Measurements from ENCODE around the gene EEF1A2.

The EEF1A2 gene

DNA sequence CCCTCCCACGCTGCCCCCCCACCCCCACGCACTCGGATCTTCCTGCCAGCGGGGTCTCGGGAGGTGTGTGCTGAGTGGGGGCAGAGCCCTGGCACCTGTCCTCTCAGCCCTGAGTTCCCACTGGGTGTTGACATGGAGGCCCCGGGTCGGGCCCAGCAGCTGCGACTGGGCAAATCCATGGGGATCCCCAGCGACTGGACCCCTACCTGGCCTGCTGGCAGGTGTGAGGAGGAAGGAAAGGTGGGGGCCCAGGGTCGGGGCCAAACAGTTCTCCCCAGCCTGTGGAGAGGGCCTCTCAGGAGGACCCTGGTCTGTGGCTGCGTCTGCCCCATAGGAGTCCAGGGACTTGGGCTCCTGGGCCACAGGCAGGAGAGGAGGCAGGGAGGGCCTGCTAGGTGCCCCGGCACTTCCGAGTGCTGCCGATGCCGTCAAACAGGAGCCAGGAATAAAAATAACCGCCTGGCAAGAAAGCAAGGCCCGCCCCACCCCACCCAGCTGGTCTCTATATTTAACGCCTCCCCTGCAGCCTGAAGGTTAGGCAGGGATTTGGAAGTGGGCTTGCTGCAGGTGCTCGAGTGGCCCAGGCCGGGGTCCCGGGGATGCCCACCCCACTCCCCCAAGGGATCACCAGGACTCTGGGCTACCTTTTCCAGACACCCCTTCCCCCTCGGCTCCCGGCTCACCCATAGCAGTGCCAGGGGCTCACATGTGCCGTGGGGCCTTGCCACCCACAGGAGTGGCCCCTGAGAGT is 1.4 kb upstream of the EEF1A2 start:
- no peak for DNase-seq (ENCODE audit: low read depth in 2 of 2)

DNA sequence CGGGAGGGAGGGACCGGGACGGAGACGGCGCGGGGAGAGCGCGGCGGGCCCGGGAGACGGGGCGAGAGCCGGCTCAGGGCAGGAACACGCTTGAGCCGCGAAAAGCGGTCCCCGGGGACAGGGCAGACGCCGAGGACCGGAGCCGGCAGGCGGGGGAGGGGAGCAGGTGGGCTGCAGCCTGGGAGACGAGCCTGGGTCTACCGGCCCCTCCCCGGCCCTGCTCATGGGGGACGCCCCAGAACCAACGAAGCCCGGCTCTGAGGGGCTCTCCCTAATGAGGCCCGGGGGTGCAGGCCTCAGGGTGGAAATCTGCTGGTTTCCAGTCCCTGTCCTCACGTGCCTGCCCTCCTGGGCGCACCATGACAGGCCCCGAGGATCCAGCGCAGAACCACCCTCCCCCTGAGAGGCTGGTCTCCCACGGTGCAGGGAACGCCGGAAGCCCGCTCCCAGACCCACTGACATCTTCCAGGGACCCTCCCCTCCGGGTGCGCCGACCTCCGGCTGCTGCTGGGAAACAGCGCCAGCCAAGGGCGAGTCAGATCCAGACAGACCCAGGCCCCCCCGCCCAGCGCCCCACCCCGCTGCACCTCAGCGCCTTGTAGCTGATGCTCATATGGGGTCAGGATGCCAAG is 571 bp upstream of the EEF1A2 start:
- no peak for DNase-seq (ENCODE audit: low read depth in 2 of 2)

DNA sequence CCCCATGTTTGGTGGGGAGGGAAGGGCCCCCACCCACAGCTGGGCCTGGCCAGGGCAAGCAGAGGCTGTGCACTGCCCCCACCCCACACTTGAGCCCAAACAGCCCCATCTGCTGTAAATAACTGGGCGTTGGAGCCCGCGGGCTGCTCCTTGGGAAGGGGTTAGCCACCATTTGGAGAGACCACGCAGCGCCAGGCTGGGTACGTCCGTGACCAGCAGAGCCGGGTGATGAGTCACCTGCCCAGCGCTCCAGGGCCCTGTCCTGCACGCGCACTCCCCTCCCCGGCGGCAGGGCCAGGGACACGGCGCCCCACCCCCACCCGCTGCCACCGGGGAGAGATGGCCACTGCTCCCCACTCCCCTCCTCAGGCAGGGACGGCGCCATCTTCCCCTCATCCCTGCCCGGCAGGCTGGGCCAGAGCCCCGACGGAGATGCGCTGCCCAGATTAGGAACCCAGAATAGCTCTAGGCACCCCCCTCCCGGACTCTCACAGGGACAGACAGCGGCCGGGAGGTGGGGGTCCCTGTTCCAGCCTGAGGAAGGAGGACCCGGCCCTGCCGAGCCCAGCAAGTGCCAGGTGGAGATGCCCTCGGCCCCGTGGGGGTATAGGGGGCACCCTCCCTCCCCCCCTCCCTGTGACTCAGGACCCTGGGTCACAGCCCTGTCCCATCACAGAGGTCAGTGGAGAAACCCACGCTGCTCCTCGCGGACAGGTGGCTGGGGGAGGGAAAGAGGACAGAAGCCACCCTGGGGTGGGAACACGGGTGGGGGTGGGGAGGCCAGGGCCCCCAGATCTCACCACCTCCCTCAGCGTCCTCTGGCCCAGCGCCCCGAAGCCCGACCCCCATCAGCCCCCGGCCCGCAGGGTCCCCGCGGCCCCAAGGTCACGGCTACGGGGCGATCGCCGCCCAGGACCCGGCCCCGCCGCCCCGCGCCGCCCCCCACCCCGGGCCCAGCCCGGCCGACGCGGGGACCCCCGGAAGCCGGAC is 642 bp downstream of the EEF1A2 start:
- no peak for DNase-seq (ENCODE audit: low read depth in 2 of 2)

DNA sequence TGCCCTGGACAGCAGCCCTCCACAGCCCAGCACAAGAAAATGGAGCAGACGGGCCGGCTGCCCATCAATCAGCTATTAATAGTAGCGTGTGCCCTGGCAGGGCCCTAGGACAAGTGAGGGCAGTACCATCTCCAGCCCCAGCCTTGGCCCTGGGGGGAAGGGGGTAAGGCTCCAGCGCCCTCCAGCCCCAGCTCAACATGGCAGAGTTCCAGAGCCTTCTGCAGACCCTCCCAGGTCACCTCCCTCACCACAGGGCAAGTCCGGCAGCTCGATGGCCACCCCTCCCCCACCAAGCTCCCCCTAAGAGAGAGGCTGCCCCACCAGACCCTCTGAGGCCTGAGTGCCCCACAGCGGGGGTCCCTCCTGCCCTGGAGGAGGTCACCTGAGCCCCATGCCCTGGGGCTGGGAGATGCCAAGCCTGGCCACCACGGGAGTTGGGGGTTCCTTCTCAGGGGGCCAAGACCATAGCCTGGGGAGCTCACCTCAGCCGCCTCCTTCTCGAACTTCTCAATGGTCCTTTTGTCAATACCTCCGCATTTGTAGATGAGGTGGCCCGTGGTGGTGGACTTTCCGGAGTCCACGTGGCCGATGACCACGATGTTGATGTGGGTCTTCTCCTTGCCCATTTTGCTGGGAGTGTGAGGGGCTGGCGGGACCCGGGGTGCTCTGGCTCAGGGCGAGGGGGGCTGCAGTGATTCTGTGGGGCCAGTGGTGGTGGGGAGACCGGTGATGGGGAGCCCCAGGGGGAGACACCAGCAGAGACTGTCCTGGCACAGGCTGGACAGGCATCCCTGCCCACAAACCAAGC is 1.5 kb downstream of the EEF1A2 start:
- no peak for DNase-seq (ENCODE audit: low read depth in 2 of 2)

DNA sequence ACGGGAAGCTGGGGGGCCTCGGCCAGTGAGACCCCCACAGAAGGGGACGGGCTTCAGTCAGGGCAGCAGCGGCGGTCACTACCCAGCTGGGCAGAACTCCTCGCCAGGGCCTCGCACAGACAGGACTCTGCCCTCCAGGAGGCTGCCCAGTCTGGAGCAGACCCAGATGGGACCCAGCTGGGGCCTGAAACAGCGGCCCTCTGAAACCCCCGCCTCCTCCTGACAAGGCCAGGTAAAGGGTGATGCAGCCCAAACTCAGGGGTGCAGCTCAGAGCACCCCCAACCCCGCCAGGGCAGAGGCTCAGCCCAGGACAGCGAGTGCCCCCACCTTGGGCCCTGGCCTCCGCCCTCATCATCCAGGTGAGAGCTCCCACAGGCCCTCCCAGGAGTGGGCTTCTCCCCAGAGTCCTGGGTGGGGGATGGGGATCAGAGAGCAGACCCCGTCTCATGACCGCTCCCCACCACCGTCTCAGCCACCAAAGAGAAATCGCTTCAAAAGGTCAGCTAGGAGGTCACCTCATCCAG is 2.2 kb downstream of the EEF1A2 start:
- no peak for DNase-seq (ENCODE audit: low read depth in 2 of 2)

DNA sequence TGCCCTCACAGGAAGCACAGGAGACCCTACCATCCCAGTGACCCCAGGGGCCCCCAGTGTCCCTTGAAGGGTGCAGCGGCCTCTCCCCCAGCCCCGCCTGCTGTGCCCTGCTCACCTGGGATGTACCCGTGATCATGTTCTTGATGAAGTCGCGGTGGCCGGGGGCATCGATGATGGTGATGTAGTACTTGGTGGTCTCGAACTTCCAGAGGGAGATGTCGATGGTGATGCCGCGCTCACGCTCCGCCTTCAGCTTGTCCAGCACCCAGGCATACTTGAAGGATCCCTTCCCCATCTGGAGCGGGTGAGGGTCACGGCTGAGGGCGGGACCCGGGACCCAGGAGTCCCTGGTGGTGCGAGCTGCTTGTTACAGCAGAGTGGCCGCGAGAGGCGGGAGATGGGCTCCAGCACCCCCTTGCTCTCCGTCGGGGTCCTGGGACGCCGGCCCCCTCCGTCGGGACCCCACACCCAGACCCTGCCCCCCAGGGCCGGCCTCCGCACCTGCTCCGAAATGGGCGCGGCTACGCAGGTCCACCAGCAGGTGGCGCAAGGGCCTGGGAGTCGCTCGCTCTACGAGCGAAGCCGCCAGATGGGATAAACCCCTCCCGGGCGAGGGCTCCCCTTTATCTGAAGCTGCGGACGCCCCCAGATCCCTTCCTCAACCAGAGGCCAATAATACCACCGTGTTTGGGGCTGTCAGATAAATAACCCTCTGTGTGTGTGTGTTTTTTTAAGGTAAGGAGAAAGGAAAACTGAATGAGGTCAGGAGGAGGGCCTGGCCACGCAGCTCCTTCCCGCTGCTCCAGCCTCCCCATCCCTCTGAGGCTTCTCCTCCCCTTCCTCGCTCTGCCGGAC is 2.9 kb downstream of the EEF1A2 start:
- no peak for DNase-seq (ENCODE audit: low read depth in 2 of 2)

DNA sequence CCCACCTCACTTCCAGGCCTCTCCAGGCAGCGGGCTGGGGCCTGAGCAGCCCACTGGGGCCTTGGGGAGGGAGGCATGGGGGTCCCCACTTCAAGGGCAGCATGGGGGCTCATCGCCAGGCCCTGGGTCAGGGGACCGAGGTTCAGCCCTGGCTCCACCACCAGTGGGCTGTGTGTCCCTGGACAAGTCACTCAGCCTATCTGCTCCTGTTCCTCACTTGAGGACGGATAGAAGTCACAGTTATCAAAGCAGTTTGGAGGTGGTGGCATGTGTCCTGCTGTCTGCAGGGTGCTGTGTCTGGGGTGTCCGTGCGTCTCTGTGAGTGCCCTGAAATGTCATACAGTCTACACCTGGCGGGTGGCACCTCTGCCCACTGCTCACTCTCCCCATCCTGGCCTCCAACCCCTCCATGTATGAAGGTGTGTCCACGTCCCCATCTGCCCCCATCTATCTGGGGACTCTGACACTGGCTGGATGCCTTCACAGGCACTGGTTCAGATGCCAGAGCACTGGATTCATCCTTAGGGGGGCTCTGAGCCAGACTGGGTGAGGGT is 3.6 kb downstream of the EEF1A2 start:
- no peak for DNase-seq (ENCODE audit: low read depth in 2 of 2)

DNA sequence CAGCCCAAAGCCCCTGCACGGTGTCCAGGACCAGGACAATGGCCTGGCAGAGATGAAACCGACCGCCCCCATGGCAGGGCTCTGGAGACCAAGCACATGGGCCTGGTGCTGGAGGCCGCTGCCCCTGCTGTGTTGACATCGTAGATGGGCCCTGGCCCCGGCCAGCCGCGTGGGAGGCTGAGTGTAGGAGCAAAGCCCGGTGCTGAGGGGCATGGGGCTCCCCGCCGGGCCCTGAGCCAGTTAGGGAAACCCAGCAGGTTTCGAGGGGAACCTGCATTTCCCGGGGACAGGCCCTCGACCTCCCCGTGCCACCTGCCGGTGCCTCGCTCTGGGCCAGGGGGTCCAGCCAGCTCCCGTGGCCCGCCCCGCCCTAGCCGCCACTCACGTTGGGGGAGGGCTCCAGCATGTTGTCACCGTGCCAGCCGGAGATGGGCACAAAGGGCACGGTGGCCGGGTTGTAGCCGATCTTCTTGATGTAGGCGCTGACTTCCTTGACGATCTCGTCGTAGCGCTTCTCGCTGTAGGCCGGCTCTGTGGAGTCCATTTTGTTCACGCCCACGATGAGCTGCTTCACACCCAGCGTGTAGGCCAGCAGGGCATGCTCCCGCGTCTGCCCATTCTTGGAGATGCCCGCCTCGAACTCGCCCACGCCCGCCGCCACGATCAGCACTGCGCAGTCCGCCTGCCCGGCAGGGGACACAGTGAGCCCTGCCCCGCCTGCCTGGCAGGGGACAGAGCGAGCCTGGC is 4.3 kb downstream of the EEF1A2 start:
- DNase-seq (ENCODE audit: low read depth in 2 of 2) = no peak

DNA sequence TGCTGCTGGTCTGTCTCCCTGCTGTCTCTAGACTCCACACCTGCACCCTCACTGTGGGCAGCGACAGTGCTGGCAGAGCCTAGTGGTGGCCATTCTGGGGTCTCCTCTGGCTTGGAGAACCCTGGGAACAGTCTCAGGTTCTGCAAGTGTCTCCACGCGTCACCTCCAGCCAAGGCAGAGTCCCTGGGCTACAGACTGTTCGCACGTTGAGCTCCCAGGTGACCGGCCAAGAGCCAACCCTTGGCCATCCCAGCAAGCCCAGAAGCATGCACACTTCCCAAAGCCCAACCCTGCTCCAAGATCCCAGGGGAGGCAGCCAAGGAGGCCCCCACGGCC is 4.8 kb downstream of the EEF1A2 start:
- no peak for DNase-seq (ENCODE audit: low read depth in 2 of 2)

DNA sequence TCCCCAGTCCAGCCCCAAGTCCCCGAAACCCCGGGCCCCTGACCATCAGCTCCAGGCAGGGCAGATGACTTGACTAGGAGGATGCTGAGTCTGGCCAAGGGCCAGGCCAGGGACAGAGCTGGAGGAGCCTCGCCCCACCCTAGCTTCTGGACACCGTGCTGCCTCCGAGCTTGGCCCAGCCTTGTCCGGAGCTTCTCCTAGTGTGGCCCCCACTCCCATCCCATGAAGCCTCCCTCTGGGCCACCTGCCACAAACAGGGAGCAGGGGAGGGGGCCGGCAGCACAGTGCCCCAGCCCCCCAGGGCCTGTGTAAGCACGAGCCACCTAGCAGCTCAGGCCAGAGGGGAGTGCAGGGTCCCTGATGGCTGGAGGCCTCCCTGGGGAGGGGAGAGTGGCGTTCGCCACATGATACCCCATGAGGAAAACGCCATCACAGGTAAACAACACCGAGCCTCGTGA is 5.3 kb downstream of the EEF1A2 start:
- no peak for DNase-seq (ENCODE audit: low read depth in 2 of 2)

DNA sequence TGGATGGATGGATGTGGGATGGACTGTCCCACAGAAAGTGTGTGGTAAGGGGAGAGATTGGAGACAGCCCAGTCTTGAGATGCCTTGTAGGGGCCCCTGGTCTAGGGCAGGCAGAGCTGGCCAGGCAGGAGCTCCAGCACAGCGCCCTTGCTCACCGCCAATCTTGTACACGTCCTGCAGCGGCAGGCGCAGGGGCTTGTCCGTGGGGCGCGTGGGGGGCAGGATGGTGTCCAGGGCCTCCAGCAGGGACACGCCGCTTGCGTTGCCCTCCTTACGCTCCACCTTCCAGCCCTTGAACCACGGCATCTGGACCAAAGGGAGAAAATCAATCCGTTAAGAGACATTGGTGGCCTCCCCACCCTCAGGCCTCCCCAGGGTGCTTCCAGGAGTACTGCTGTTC is 5.9 kb downstream of the EEF1A2 start:
- DNase-seq (ENCODE audit: low read depth in 2 of 2) = no peak

DNA sequence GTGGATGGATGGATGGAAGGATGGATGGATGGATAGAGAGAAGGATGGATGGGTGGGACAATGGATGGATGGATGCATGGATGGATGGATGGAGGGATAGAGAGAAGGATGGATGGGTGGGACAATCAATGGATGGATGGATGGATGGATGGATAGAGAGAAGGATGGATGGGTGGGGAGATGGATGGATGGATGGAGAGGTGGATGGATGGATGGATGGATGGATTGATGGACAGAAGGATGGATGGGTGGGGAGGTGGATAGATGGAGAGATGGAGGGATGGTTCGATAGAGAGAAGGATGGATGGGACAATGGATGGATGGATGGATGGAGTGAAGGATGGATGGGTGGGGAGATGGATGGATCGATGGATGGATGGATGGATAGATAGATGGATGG is 6.4 kb downstream of the EEF1A2 start:
- DNase-seq (ENCODE audit: low read depth in 2 of 2) = no peak

DNA sequence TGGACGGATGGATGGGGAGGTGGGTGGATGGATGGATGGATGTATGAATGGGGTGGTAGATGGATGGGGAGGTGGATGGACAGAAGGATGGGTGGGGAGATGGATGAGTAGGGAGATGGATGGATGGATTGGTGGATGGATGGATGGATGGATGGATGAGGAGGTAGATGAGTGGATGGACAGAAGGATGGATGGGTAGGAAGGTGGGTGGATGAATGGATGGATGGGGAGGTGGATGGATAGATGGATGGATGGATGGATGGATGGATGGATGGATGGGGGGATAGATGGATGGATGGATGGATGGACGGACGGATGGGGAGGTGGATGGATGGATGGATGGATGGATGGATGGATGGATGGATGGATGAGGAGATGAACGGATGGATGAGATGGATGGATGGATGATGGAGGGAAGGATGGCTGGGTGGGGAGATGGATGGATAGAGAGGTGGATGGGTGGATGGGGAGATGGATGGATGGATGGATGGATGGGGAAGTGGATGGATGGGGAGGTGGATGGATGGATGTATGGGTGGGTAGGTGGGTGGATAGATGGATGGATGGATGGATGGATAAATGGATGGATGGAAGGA is 7.2 kb downstream of the EEF1A2 start:
- no peak for DNase-seq (ENCODE audit: low read depth in 2 of 2)

DNA sequence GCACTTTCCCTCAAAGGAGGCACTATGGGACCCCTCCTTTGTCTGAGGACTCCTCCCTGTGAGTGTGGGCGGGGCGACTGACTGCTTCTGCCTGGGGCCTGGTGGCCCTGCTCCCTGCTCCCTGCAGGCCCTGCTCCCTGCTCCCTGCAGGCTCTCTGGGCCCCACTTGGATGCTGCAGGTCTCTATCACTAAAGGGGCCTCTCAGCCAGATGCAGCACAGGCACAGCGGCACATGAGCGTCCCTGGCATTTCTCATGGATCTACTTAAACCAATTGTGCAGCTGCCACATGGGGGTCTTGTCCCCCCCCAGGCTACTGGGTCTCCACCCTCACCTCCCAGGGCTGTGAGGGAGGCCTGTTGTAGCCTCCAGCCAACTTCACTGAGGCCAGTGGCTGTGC is 7.8 kb downstream of the EEF1A2 start:
- no peak for DNase-seq (ENCODE audit: low read depth in 2 of 2)

DNA sequence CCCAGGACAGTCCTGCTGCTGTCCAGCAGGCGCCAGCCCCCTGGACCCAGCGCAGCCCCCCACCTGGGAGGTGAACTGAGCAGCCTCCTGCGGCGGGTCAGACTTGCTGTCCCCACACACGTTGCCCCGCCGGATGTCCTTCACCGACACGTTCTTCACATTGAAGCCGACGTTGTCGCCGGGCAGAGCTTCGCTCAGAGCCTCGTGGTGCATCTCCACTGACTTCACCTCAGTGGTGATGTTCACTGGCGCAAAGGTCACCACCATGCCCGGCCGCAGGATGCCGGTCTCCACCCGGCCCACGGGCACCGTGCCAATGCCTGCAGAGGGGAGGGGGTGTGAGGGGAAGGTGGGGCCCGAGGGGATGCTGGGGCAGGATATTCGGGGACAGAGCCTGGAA is 8.5 kb downstream of the EEF1A2 start:
- no peak for DNase-seq (ENCODE audit: low read depth in 2 of 2)

DNA sequence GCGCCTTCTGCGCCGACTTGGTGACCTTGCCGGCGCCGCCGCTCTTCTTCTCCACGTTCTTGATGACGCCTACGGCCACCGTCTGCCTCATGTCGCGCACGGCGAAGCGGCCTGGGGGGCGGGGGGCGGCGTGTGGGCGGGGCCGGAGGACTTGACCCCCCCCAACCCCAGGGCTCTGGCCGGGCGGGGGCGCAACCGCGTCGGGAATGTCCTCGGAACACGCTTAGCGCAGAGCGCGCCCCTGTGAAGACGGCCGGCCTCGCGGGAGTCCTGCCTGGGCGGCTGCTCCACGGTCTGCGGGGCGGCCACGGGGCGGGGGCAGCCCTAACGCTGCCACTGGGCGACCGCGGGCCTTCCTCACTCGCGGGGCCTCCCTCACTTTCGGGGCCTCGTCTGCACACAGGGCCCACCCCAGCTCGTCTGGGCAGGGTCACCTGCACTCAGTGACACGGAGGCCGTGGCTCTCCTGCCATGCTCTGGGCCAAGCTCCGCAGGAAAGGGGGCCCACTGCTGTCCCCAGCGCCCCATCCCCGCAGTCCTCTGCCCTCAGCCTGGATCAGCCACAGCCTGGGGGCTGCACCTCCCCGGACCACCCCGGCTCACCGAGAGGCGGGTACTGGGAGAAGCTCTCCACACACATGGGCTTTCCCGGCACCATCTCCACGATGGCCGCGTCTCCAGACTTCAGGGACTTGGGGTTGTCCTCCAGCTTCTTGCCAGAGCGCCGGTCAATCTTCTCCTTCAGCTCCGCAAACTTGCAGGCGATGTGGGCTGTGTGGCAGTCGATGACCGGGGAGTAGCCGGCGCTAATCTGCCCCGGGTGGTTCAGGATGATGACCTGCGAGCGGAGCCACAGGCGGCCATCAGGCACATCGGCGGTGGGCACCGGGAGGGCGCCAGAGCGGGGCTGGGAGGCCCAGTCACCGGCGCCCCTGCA is 10.3 kb downstream of the EEF1A2 start:
- DNase-seq (ENCODE audit: low read depth in 2 of 2) = no peak

DNA sequence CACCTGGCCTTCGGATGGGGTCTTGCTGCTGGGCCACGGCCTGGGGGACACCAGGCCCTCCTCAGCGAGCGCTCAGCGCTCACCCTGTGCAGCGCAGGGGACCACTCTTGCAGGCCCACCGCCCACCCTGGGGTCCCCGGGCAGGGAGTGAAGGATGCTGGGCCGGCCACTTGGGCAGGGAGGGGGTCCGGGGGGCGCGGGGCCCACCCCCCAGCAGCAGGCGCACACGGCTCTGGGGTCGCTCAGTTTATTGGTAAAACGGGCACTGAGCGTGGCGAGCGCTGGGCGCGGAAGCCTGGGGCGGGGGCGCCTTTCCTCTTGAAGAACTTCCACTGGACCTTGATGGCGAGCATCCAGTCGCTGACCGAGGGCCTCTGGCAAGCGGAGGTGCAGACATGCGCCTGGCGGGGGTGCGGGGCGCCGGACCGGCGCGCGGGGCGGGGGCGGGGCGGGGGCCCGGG is 11.1 kb downstream of the EEF1A2 start:
- no peak for DNase-seq (ENCODE audit: low read depth in 2 of 2)
